SK-N-SH (cell line): ENCODE data around the gene COBL. TPM values are rescaled to one million over a fixed set of nuclear protein-coding genes. Genes with fewer than 3 reads are reported as not detected.

Source experiments
- CTCF ChIA-PET: fragments of 300-600, 350-600 bp; formaldehyde crosslinking; extraction: SDS; loops from one replicate; lab custom pipeline; 2021; lab: Yijun Ruan, JAX
- POLR2A ChIA-PET: fragments of 350-600 bp; sonication (Branson Sonifier 250); formaldehyde crosslinking; extraction: SDS; loops from one replicate; lab custom pipeline; 2020; ENCODE audit warnings: antibody characterized with exemption, inconsistent platforms; lab: Yijun Ruan, JAX
- DNase-seq: peaks from one replicate; pipeline ENCODE4 v3.0.0; 2012
- H2AFZ ChIP-seq: fragments of 200-600 bp; sonication (generic); 2 replicates; pipeline ENCODE4 v1.8.1; 2016; ENCODE audit warnings: antibody characterized with exemption, mild to moderate bottlenecking, low read depth
- H3F3A ChIP-seq: fragments of 200-600 bp; sonication (generic); replicated peaks from 2 replicates; pipeline ENCODE3; 2016; ENCODE audit warnings: antibody characterized with exemption, mild to moderate bottlenecking; ENCODE audit not compliant: insufficient read depth
- H3K27ac ChIP-seq, 2 experiments: fragments of 200-500 bp in 1 of 2; fragments of 200-600 bp in 1 of 2; sonication (Bioruptor generic) in 1 of 2; sonication (generic), shearing (Covaris generic) in 1 of 2; 2 replicates each; pipeline versions ENCODE4 v1.5.1 to v1.6.1; 2014 to 2016; ENCODE audit warnings: low read depth in 2 of 2, inconsistent platforms in 1 of 2, low read length in 1 of 2, mild to moderate bottlenecking in 1 of 2, mixed read lengths in 1 of 2
- H3K27me3 ChIP-seq: fragments of 200-600 bp; sonication (generic), shearing (Covaris generic); 2 replicates; pipeline ENCODE4 v1.6.1; 2016; ENCODE audit warnings: mixed run types; ENCODE audit not compliant: insufficient read depth
- H3K36me3 ChIP-seq, 2 experiments: fragments of 200-500 bp in 1 of 2; fragments of 200-600 bp in 1 of 2; sonication (Bioruptor generic) in 1 of 2; sonication (generic) in 1 of 2; replicated peaks in 1 of 2; 2 replicates each; pipeline versions ENCODE3 to v1.5.1; 2014 to 2016; ENCODE audit warnings: low read length in 1 of 2, mild to moderate bottlenecking in 1 of 2; ENCODE audit not compliant: insufficient read depth in 2 of 2, control insufficient read depth in 1 of 2
- H3K4me1 ChIP-seq, 2 experiments: fragments of 200-500 bp in 1 of 2; fragments of 200-600 bp in 1 of 2; sonication (Bioruptor generic) in 1 of 2; sonication (generic), shearing (Covaris generic) in 1 of 2; 2 replicates each; pipeline versions ENCODE4 v1.5.1 to v1.6.1; 2014 to 2016; ENCODE audit warnings: low read depth in 1 of 2, low read length in 1 of 2, mixed run types in 1 of 2; ENCODE audit not compliant: insufficient read depth in 2 of 2, control insufficient read depth in 1 of 2
- H3K4me2 ChIP-seq: fragments of 200-600 bp; sonication (generic), shearing (Covaris generic); 2 replicates; pipeline ENCODE4 v1.6.1; 2017; ENCODE audit warnings: mixed run types
- H3K4me3 ChIP-seq, 2 experiments: fragments of 200-500 bp in 1 of 2; fragments of 200-600 bp in 1 of 2; sonication (Bioruptor generic) in 1 of 2; sonication (generic), shearing (Covaris generic) in 1 of 2; 2 replicates each; pipeline versions ENCODE4 v1.5.1 to v1.8.1; 2014 to 2016; ENCODE audit warnings: low read depth in 2 of 2, inconsistent platforms in 1 of 2, low read length in 1 of 2, mild to moderate bottlenecking in 1 of 2, mixed read lengths in 1 of 2, moderate library complexity in 1 of 2
- H3K79me2 ChIP-seq: fragments of 200-600 bp; sonication (generic); 2 replicates; pipeline ENCODE4 v1.8.1; 2017; ENCODE audit warnings: mild to moderate bottlenecking; ENCODE audit not compliant: insufficient read depth
- H3K9ac ChIP-seq: fragments of 200-600 bp; sonication (generic); 2 replicates; pipeline ENCODE4 v1.6.1; 2017; ENCODE audit warnings: mixed run types
- H3K9me2 ChIP-seq: fragments of 200-600 bp; sonication (generic); 2 replicates; pipeline ENCODE4 v1.6.1; 2017; ENCODE audit warnings: mixed run types
- H3K9me3 ChIP-seq: fragments of 200-600 bp; sonication (generic); 2 replicates; pipeline ENCODE4 v1.6.1; 2017; ENCODE audit warnings: mixed run types, mild to moderate bottlenecking, moderate library complexity
- H4K20me1 ChIP-seq: fragments of 200-600 bp; sonication (generic); 2 replicates; pipeline ENCODE4 v1.6.1; 2017; ENCODE audit warnings: mild to moderate bottlenecking, mixed run types; ENCODE audit not compliant: insufficient read depth
- CHD2 ChIP-seq: fragments of 150-350 bp; IDR thresholded peaks from 2 replicates; pipeline ENCODE4 v1.6.1; 2018; ENCODE audit warnings: low read length; ENCODE audit not compliant: partially characterized antibody
- ELF1 ChIP-seq: IDR thresholded peaks from 2 replicates; pipeline ENCODE4 v1.4.0; 2012
- GABPA ChIP-seq: IDR thresholded peaks from 2 replicates; pipeline ENCODE4 v1.4.0; 2012; ENCODE audit warnings: low read depth, mild to moderate bottlenecking
- JUND ChIP-seq: IDR thresholded peaks from 2 replicates; pipeline ENCODE4 v1.4.0; 2012
- MXI1 ChIP-seq: IDR thresholded peaks from 2 replicates; pipeline ENCODE4 v1.6.1; 2012; ENCODE audit warnings: mild to moderate bottlenecking, low read depth, low read length, improper control_type of control experiment
- NFIC ChIP-seq: IDR thresholded peaks from 2 replicates; pipeline ENCODE4 v1.4.0; 2012; ENCODE audit warnings: borderline replicate concordance
- POLR2AphosphoS5 ChIP-seq: IDR thresholded peaks from 2 replicates; pipeline ENCODE4 v1.6.1; 2012; ENCODE audit warnings: low read depth, low read length
- SIN3A ChIP-seq: IDR thresholded peaks from 2 replicates; pipeline ENCODE4 v1.6.1; 2012; ENCODE audit warnings: low read depth, mild to moderate bottlenecking, low read length, moderate library complexity, borderline replicate concordance
- TAF1 ChIP-seq: IDR thresholded peaks from 2 replicates; pipeline ENCODE4 v1.6.1; 2012; ENCODE audit warnings: low read depth, mild to moderate bottlenecking, low read length, moderate library complexity, borderline replicate concordance
- WGBS: methylation state at CpG from one replicate; pipeline ENCODE4 v1.1.6; 2017; ENCODE audit warnings: low lambda C conversion rate; 5-methylcytosine and 5-hydroxymethylcytosine counted together
- polyA plus RNA-seq, 3 experiments: library from polyadenylated mRNA; depleted of rRNA; stranded (reverse); fragments of >200 nt; gene quantifications; 2 replicates each; pipeline ENCODE4 v1.2.3, GENCODE V29; 2012
- TF ChIP-seq, protein P1 (sequence below): fragments of 150-350 bp; IDR thresholded peaks from 2 replicates; pipeline ENCODE4 v1.6.1; 2017; ENCODE audit warnings: antibody characterized with exemption, low read length, low read depth, borderline replicate concordance
- TF ChIP-seq, protein P2 (sequence below): fragments of 150-350 bp; IDR thresholded peaks from 2 replicates; pipeline ENCODE4 v1.6.1; 2016; ENCODE audit warnings: mild to moderate bottlenecking, low read depth, low read length
- TF ChIP-seq, protein P3 (sequence below): fragments of 200-600 bp; sonication (generic); IDR thresholded peaks from 2 replicates; pipeline ENCODE4 v1.6.1; 2017; ENCODE audit warnings: antibody characterized with exemption, mild to moderate bottlenecking, moderate library complexity
- TF ChIP-seq, protein P4 (sequence below): IDR thresholded peaks from 2 replicates; pipeline ENCODE4 v1.4.0; 2012; ENCODE audit warnings: low read depth, borderline replicate concordance
- TF ChIP-seq, protein P5 (sequence below): IDR thresholded peaks from 2 replicates; pipeline ENCODE4 v1.4.0; 2012; ENCODE audit warnings: low read depth, borderline replicate concordance
- TF ChIP-seq, protein P6 (sequence below): IDR thresholded peaks from 2 replicates; pipeline ENCODE4; 2012

COBL gene
- polyA plus RNA-seq, 1 of the 3 experiments (the other 2 are of a cell fraction), result under 0.01 TPM

DNA sequence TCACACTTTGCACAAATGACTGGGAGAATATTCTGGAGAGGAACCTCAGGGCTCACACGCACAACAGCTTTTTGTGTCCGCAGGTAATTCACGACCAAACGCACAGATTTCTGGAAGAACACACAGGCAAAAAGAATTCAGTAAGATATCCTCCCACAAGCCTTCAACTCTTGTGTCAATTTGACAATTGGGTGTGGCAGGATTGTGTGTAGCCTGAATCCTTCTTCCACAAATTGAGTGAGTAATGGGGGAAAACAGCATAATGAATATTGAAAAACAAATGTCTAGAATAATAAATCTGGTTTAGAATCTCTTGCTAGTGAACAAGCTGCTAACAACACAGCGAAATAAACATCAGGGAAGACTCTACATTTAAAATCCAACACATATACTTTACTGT is 125.6 kb downstream of the COBL start:
- CTCF ChIA-PET, result interaction anchor here (0.9 to 4.2 kb wide), 5 partner anchors 9 to 177 kb away, joined by 3 to 23 read pairs (median 5); no protein-coding TSS in a partner anchor
- no peak for TF ChIP-seq NFIC
- no peak for TF ChIP-seq TAF1

DNA sequence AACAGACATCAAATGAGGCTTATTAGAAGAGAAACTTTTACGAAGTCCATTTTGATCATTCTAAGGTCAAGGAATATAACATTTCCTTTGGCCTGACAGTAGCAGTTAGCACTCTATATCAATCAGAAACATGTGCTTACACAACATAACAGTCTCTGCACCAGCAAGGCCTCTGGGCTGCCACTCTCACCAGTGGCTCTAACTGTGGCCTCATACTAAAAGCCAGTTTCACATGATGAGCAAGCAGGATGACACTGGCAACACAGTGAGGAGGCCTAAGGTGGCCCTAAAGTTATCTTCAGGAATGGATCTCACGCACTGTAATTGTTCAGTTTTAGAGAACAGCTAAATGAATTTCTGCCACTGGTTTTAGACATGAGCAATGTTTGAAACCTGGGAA is 126.8 kb downstream of the COBL start:
- H3K9me2 ChIP-seq, result no peaks in the 10 kb centered on the region
- H3K4me3 ChIP-seq, result no peak overlapping the region
- no peaks in the 10 kb centered on the region for H3K4me1 ChIP-seq
- H3F3A ChIP-seq, result no peaks in the 10 kb centered on the region
- H3K9ac ChIP-seq, result no peak overlapping the region
- no peak overlapping the region for H3K27ac ChIP-seq
- no peaks in the 10 kb centered on the region for H3K9me3 ChIP-seq
- TF ChIP-seq, protein P1, sequence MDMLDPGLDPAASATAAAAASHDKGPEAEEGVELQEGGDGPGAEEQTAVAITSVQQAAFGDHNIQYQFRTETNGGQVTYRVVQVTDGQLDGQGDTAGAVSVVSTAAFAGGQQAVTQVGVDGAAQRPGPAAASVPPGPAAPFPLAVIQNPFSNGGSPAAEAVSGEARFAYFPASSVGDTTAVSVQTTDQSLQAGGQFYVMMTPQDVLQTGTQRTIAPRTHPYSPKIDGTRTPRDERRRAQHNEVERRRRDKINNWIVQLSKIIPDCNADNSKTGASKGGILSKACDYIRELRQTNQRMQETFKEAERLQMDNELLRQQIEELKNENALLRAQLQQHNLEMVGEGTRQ, result no peak
- TF ChIP-seq, protein P2, sequence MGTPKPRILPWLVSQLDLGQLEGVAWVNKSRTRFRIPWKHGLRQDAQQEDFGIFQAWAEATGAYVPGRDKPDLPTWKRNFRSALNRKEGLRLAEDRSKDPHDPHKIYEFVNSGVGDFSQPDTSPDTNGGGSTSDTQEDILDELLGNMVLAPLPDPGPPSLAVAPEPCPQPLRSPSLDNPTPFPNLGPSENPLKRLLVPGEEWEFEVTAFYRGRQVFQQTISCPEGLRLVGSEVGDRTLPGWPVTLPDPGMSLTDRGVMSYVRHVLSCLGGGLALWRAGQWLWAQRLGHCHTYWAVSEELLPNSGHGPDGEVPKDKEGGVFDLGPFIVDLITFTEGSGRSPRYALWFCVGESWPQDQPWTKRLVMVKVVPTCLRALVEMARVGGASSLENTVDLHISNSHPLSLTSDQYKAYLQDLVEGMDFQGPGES, result no peak
- TF ChIP-seq, protein P3, sequence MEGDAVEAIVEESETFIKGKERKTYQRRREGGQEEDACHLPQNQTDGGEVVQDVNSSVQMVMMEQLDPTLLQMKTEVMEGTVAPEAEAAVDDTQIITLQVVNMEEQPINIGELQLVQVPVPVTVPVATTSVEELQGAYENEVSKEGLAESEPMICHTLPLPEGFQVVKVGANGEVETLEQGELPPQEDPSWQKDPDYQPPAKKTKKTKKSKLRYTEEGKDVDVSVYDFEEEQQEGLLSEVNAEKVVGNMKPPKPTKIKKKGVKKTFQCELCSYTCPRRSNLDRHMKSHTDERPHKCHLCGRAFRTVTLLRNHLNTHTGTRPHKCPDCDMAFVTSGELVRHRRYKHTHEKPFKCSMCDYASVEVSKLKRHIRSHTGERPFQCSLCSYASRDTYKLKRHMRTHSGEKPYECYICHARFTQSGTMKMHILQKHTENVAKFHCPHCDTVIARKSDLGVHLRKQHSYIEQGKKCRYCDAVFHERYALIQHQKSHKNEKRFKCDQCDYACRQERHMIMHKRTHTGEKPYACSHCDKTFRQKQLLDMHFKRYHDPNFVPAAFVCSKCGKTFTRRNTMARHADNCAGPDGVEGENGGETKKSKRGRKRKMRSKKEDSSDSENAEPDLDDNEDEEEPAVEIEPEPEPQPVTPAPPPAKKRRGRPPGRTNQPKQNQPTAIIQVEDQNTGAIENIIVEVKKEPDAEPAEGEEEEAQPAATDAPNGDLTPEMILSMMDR, result no peak
- TF ChIP-seq ELF1 (no peak), JUND (no peak), GABPA (no peak), SIN3A (no peak), CHD2 (no peak), MXI1 (no peak), POLR2AphosphoS5 (no peak)
- TF ChIP-seq, protein P4, sequence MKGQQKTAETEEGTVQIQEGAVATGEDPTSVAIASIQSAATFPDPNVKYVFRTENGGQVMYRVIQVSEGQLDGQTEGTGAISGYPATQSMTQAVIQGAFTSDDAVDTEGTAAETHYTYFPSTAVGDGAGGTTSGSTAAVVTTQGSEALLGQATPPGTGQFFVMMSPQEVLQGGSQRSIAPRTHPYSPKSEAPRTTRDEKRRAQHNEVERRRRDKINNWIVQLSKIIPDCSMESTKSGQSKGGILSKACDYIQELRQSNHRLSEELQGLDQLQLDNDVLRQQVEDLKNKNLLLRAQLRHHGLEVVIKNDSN, result no peak
- TF ChIP-seq, protein P5, sequence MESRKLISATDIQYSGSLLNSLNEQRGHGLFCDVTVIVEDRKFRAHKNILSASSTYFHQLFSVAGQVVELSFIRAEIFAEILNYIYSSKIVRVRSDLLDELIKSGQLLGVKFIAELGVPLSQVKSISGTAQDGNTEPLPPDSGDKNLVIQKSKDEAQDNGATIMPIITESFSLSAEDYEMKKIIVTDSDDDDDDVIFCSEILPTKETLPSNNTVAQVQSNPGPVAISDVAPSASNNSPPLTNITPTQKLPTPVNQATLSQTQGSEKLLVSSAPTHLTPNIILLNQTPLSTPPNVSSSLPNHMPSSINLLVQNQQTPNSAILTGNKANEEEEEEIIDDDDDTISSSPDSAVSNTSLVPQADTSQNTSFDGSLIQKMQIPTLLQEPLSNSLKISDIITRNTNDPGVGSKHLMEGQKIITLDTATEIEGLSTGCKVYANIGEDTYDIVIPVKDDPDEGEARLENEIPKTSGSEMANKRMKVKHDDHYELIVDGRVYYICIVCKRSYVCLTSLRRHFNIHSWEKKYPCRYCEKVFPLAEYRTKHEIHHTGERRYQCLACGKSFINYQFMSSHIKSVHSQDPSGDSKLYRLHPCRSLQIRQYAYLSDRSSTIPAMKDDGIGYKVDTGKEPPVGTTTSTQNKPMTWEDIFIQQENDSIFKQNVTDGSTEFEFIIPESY, result no peak
- TF ChIP-seq, protein P6, sequence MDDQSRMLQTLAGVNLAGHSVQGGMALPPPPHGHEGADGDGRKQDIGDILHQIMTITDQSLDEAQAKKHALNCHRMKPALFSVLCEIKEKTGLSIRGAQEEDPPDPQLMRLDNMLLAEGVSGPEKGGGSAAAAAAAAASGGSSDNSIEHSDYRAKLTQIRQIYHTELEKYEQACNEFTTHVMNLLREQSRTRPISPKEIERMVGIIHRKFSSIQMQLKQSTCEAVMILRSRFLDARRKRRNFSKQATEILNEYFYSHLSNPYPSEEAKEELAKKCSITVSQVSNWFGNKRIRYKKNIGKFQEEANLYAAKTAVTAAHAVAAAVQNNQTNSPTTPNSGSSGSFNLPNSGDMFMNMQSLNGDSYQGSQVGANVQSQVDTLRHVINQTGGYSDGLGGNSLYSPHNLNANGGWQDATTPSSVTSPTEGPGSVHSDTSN, result no peak
- no peak overlapping the region for H3K4me2 ChIP-seq
- DNase-seq, result no peak
- H3K36me3 ChIP-seq, result no peaks in the 10 kb centered on the region
- ChIA-PET CTCF (interaction anchor here (1.0 to 3.8 kb wide), 3 partner anchors 9 to 29 kb away, joined by 3 to 13 read pairs (median 5); no protein-coding TSS in a partner anchor), POLR2A (no interaction called here)
- no peak overlapping the region for H2AFZ ChIP-seq
- 36% methylated on average over 2 of the region's 2 CpGs for WGBS
- H3K27me3 ChIP-seq, result no peaks in the 10 kb centered on the region
- H4K20me1 ChIP-seq, result no peaks in the 10 kb centered on the region
- H3K79me2 ChIP-seq, result no peaks in the 10 kb centered on the region

More for the DNA sequence above, 125.6 kb downstream of the COBL start:
- no peak overlapping the region for H2AFZ ChIP-seq
- H3K4me1 ChIP-seq, result no peaks in the 10 kb centered on the region
- no peaks in the 10 kb centered on the region for H4K20me1 ChIP-seq
- no peak overlapping the region for H3K9ac ChIP-seq
- no peaks in the 10 kb centered on the region for H3K9me3 ChIP-seq
- no peaks in the 10 kb centered on the region for H3K9me2 ChIP-seq
- H3F3A ChIP-seq, result no peaks in the 10 kb centered on the region
- 49% methylated on average over 5 of the region's 5 CpGs for WGBS
- H3K4me2 ChIP-seq, result no peak overlapping the region
- H3K27ac ChIP-seq, result no peak overlapping the region
- H3K36me3 ChIP-seq, result no peaks in the 10 kb centered on the region
- DNase-seq, result no peak
- H3K79me2 ChIP-seq, result no peaks in the 10 kb centered on the region
- H3K4me3 ChIP-seq, result no peak overlapping the region
- POLR2A ChIA-PET, result no interaction called here
- no peaks in the 10 kb centered on the region for H3K27me3 ChIP-seq
